Measurements from ENCODE around the gene OLFML2A.
"Not testable (repeated sequence)": the region's sequence is repeated elsewhere in the genome, so short reads cannot be mapped to it uniquely, and the experiment has no call there.

Gene OLFML2A

GRCh38 chr9:124761196-124761595 is 15.7 kb upstream of the OLFML2A start:
- no peak for DNase-seq (ENCODE audit: low read depth, low spot score)

- DNase-seq (ENCODE audit: low read depth, low spot score): no peak
These were observed 15.2 kb upstream of the OLFML2A start for GRCh38 chr9:124761710-124762109.

GRCh38 chr9:124762633-124763032 is 14.3 kb upstream of the OLFML2A start:
- DNase-seq (ENCODE audit: low read depth, low spot score): no peak

GRCh38 chr9:124764774-124765438 is 12.0 kb upstream of the OLFML2A start:
- DNase-seq (ENCODE audit: low read depth, low spot score): no peak

GRCh38 chr9:124765439-124765835 is 11.5 kb upstream of the OLFML2A start:
- DNase-seq (ENCODE audit: low read depth, low spot score): no peak

GRCh38 chr9:124766326-124766725 is 10.6 kb upstream of the OLFML2A start:
- DNase-seq (ENCODE audit: low read depth, low spot score): no peak

GRCh38 chr9:124766815-124767554 is 9.9 kb upstream of the OLFML2A start:
- no peak for DNase-seq (ENCODE audit: low read depth, low spot score)

- no peak for DNase-seq (ENCODE audit: low read depth, low spot score)
These were observed 9.1 kb upstream of the OLFML2A start for GRCh38 chr9:124767821-124768220.

- no peak for DNase-seq (ENCODE audit: low read depth, low spot score)
These were observed 8.6 kb upstream of the OLFML2A start for GRCh38 chr9:124768334-124768733.

- no peak for DNase-seq (ENCODE audit: low read depth, low spot score)
These were observed 8.0 kb upstream of the OLFML2A start for GRCh38 chr9:124768750-124769548.

GRCh38 chr9:124769549-124770358 is 7.2 kb upstream of the OLFML2A start:
- DNase-seq (ENCODE audit: low read depth, low spot score): no peak

GRCh38 chr9:124770359-124771020 is 6.4 kb upstream of the OLFML2A start:
- DNase-seq (ENCODE audit: low read depth, low spot score): no peak

GRCh38 chr9:124771021-124771866 is 5.7 kb upstream of the OLFML2A start, which contains the start of gene NR6A1:
NR6A1 (minus strand) TSS chr9:124771311.
- DNase-seq (ENCODE audit: low read depth, low spot score): peak; percentile 84

GRCh38 chr9:124771867-124772679 is 4.9 kb upstream of the OLFML2A start:
- no peak for DNase-seq (ENCODE audit: low read depth, low spot score)

- DNase-seq (ENCODE audit: low read depth, low spot score): not testable (repeated sequence)
These were observed 4.1 kb upstream of the OLFML2A start for GRCh38 chr9:124772877-124773276.

- no peak for DNase-seq (ENCODE audit: low read depth, low spot score)
These were observed 3.3 kb upstream of the OLFML2A start for GRCh38 chr9:124773473-124774128.

GRCh38 chr9:124774129-124774978 is 2.6 kb upstream of the OLFML2A start:
- DNase-seq (ENCODE audit: low read depth, low spot score): peak; percentile 57

GRCh38 chr9:124776618-124776953 is 347 bp upstream of the OLFML2A start:
- no peak for DNase-seq (ENCODE audit: low read depth, low spot score)
